GM12878 (cell line): ENCODE data around the gene SLC15A1. TPM values are rescaled to one million over a fixed set of nuclear protein-coding genes. Genes with fewer than 3 reads are reported as not detected.

Source experiments
- ATAC-seq: fragments of 200-7000 bp; cut with Tn5 transposase; 3 replicates; pipeline ENCODE4 v1.9.1; 2020; ENCODE audit warnings: mild to moderate bottlenecking, moderate library complexity
- BruUV-seq: library from RNA; stranded (reverse); fragments of 400-500 nt; replicated peaks from 2 replicates; lab custom pipeline; 2021; lab: Mats Ljungman, UMichigan
- CTCF ChIA-PET: fragments of 300-600 bp; sonication (Branson Sonifier 250); formaldehyde crosslinking; extraction: SDS; loops from one replicate; lab custom pipeline; 2021; ENCODE audit warnings: inconsistent platforms; lab: Yijun Ruan, JAX
- POLR2A ChIA-PET: fragments of 350-600 bp; formaldehyde crosslinking; extraction: SDS; loops from one replicate; lab custom pipeline; 2021; ENCODE audit warnings: inconsistent platforms; lab: Charles Lee
- RAD21 ChIA-PET: fragments of 300-600 bp; sonication (Branson Sonifier 250); formaldehyde crosslinking; loops from one replicate; lab custom pipeline; 2023; ENCODE audit warnings: antibody characterized with exemption; ENCODE audit not compliant: unreplicated experiment; lab: Charles Lee
- SMC1A ChIA-PET: fragments of 300-600 bp; sonication (Branson Sonifier 250); formaldehyde crosslinking; loops from one replicate; lab custom pipeline; 2023; ENCODE audit not compliant: unreplicated experiment, uncharacterized antibody; lab: Charles Lee
- DNase-seq: peaks from one replicate; pipeline ENCODE4 v3.0.0-alpha.2; 2011; ENCODE audit warnings: low read depth, low spot score
- FAIRE-seq: peaks from 3 replicates; lab custom pipeline; 2011; peaks lifted over from hg19 to GRCh38; lab: Jason Lieb, UNC
- H2AFZ ChIP-seq: 2 replicates; pipeline ENCODE4 v1.6.0; 2011; ENCODE audit warnings: low read depth, low read length, control low read depth; ENCODE audit not compliant: control insufficient read depth
- H3K27ac ChIP-seq: 2 replicates; pipeline ENCODE4 v1.5.1; 2011; ENCODE audit warnings: control low read depth; ENCODE audit not compliant: control insufficient read depth, insufficient read depth
- H3K27me3 ChIP-seq, 2 experiments: replicated peaks in 1 of 2; 2 replicates each; pipeline versions ENCODE4 v1.6.0 to v1.6.1; 2011; ENCODE audit warnings: low read length in 1 of 2; ENCODE audit not compliant: control insufficient read depth in 2 of 2, insufficient read depth in 2 of 2
- H3K36me3 ChIP-seq, 2 experiments: 2 replicates each; pipeline ENCODE4 v1.5.1; 2011; ENCODE audit warnings: low read length in 1 of 2; ENCODE audit not compliant: control insufficient read depth in 2 of 2, insufficient read depth in 2 of 2
- H3K4me1 ChIP-seq: 2 replicates; pipeline ENCODE4 v1.6.1; 2011; ENCODE audit warnings: mild to moderate bottlenecking, low read length, moderate library complexity, mixed read lengths; ENCODE audit not compliant: control insufficient read depth, insufficient read depth
- H3K4me2 ChIP-seq: 2 replicates; pipeline ENCODE4 v1.6.0; 2011; ENCODE audit warnings: control low read depth; ENCODE audit not compliant: control insufficient read depth, insufficient read depth
- H3K4me3 ChIP-seq: fragments of 200-600 bp; sonication (generic); 2 replicates; pipeline ENCODE4 v1.5.1; 2016
- H3K79me2 ChIP-seq: 2 replicates; pipeline ENCODE4 v1.6.0; 2011; ENCODE audit warnings: low read length; ENCODE audit not compliant: control insufficient read depth, insufficient read depth
- H3K9ac ChIP-seq: 2 replicates; pipeline ENCODE4 v1.8.0; 2011; ENCODE audit warnings: low read length, control low read depth, mixed read lengths; ENCODE audit not compliant: control insufficient read depth, insufficient read depth
- H3K9me3 ChIP-seq: replicated peaks from 3 replicates; pipeline ENCODE4 v1.5.1; 2011; ENCODE audit warnings: mild to moderate bottlenecking, low read length; ENCODE audit not compliant: control insufficient read depth, insufficient read depth
- H4K20me1 ChIP-seq: 2 replicates; pipeline ENCODE4 v1.6.0; 2011; ENCODE audit not compliant: control insufficient read depth, insufficient read depth
- FOS ChIP-seq: IDR thresholded peaks from 3 replicates; pipeline ENCODE4 v1.6.1; 2011; ENCODE audit warnings: borderline replicate concordance; ENCODE audit not compliant: insufficient read length; ENCODE audit errors: extremely low read depth
- YBX1 ChIP-seq: fragments of 450-650 bp; IDR thresholded peaks from 2 replicates; pipeline ENCODE4 v1.6.1; 2016; ENCODE audit warnings: antibody characterized with exemption
- WGBS: methylation state at CpG from one replicate; pipeline ENCODE4 v1.1.6; 2016; ENCODE audit warnings: low lambda C conversion rate; ENCODE audit not compliant: insufficient replicate concordance, insufficient coverage; ENCODE audit errors: missing lambda C conversion rate; 5-methylcytosine and 5-hydroxymethylcytosine counted together
- in situ Hi-C: fragments of 300-500 bp; cut with MboI; formaldehyde crosslinking; loops from 9 replicates; pipeline ENCODE4 v1.14.3; 2018; ENCODE audit warnings: mixed read lengths
- intact Hi-C: fragments of 100-400 bp; cut with micrococcal nuclease; formaldehyde crosslinking; loops from one replicate; pipeline ENCODE4 v1.14.2; 2022; ENCODE audit not compliant: unreplicated experiment
- polyA plus RNA-seq, 11 experiments: library from polyadenylated mRNA; depleted of rRNA in 4 of 11; unstranded in 6 of 11; stranded (reverse) in 5 of 11; fragments of >200 nt; fragmentation: Nextera tagmentation in 4 of 11; fragmentation: Illumina TruSeq in 1 of 11; extraction: Ambion mirVana in 4 of 11; extraction: Trizol in 1 of 11; gene quantifications; 1 replicate in 1 of 11; 2 replicates in 10 of 11; pipeline versions ENCODE4 v1.2.1 to v1.2.3, GENCODE V29; 2011 to 2016; ENCODE audit warnings: inconsistent platforms in 2 of 11, missing spikeins in 2 of 11, low read depth in 1 of 11
- total RNA-seq, 4 experiments: library from RNA; depleted of rRNA in 3 of 4; stranded (reverse); fragments of >200 nt in 3 of 4; fragmentation: Illumina TruSeq in 1 of 4; extraction: Trizol in 1 of 4; gene quantifications; 2 replicates each; pipeline versions ENCODE4 v1.2.1 to v1.2.3, GENCODE V29; 2013 to 2021
- TF ChIP-seq, protein P1 (sequence below): fragments of 450-650 bp; IDR thresholded peaks from 2 replicates; pipeline ENCODE4 v1.6.1; 2016; ENCODE audit warnings: mild to moderate bottlenecking
- TF ChIP-seq, protein P2 (sequence below): fragments of 450-650 bp; formaldehyde crosslinking; IDR thresholded peaks from 2 replicates; pipeline ENCODE4 v1.4.0; 2022; ENCODE audit warnings: mild to moderate bottlenecking, moderate library complexity

The SLC15A1 gene
- total and polyA plus RNA-seq, 10 of the 15 experiments (the other 5 are each of a cell fraction or from before 2014, with no cell fraction given), result not detected

DNA sequence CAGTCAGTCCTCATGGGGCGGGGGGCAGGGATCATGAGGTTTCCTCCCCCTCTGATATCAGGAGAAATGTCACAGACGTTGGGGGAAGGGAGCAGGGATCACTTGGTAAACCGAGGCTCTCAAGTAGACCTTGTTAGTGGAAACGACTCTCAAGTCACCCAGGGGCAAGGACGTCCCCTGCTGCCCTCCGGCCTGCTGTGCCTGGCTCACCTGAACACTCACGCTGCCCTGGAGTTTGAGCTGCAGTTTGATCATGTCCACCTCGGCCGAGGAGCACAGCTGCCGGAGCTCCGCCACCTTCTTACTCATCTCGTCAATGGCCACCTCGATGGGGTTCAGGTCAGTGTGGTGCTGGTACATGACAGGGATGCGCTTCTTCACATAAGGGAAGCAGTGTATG lies 47.6 kb upstream of the SLC15A1 start:
- WGBS, result 35% methylated on average over 14 of the region's 14 CpGs
- ChIA-PET SMC1A (interaction anchor here (1.6 kb wide), 1 partner anchor 21 kb away, joined by 4 read pairs; no protein-coding TSS in a partner anchor), RAD21 (interaction anchor here (1.1 kb wide), 1 partner anchor 15 kb away, joined by 3 read pairs; no protein-coding TSS in a partner anchor), POLR2A (no interaction called here), CTCF (interaction anchor here (0.5 to 2.1 kb wide), 2 partner anchors 40 to 264 kb away, joined by 3 to 6 read pairs; no protein-coding TSS in a partner anchor)
- TF ChIP-seq FOS (no peak), YBX1 (no peak)
- TF ChIP-seq, protein P1, sequence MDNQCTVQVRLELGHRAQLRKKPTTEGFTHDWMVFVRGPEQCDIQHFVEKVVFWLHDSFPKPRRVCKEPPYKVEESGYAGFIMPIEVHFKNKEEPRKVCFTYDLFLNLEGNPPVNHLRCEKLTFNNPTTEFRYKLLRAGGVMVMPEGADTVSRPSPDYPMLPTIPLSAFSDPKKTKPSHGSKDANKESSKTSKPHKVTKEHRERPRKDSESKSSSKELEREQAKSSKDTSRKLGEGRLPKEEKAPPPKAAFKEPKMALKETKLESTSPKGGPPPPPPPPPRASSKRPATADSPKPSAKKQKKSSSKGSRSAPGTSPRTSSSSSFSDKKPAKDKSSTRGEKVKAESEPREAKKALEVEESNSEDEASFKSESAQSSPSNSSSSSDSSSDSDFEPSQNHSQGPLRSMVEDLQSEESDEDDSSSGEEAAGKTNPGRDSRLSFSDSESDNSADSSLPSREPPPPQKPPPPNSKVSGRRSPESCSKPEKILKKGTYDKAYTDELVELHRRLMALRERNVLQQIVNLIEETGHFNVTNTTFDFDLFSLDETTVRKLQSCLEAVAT, result no peak
- TF ChIP-seq, protein P2, sequence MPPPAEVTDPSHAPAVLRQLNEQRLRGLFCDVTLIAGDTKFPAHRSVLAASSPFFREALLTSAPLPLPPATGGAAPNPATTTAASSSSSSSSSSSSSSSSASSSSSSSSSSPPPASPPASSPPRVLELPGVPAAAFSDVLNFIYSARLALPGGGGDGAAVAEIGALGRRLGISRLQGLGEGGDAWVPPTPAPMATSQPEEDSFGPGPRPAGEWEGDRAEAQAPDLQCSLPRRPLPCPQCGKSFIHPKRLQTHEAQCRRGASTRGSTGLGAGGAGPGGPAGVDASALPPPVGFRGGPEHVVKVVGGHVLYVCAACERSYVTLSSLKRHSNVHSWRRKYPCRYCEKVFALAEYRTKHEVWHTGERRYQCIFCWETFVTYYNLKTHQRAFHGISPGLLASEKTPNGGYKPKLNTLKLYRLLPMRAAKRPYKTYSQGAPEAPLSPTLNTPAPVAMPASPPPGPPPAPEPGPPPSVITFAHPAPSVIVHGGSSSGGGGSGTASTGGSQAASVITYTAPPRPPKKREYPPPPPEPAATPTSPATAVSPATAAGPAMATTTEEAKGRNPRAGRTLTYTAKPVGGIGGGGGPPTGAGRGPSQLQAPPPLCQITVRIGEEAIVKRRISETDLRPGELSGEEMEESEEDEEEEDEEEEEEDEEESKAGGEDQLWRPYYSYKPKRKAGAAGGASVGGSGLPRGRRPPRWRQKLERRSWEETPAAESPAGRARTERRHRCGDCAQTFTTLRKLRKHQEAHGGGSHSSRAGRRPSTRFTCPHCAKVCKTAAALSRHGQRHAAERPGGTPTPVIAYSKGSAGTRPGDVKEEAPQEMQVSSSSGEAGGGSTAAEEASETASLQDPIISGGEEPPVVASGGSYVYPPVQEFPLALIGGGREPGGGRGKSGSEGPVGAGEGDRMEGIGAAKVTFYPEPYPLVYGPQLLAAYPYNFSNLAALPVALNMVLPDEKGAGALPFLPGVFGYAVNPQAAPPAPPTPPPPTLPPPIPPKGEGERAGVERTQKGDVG, result no peak
- Histone ChIP-seq H3K27ac (no peak overlapping the region), H3K9me3 (no peaks in the 10 kb centered on the region), H3K4me3 (no peak overlapping the region), H3K4me2 (no peak overlapping the region), H3K4me1 (no peaks in the 10 kb centered on the region), H3K27me3 (no peaks in the 10 kb centered on the region), H3K79me2 (no peaks in the 10 kb centered on the region), H2AFZ (no peak overlapping the region), H3K36me3 (no peaks in the 10 kb centered on the region), H4K20me1 (no peaks in the 10 kb centered on the region), H3K9ac (no peak overlapping the region)
- in situ Hi-C loops (no loop called here), intact Hi-C loops (no loop called here)
- FAIRE-seq (no peak), DNase-seq (no peak), ATAC-seq (no peak)
- no TSS peak for BruUV-seq
